ENCODE data around the gene SPTBN4. TPM values are rescaled to one million over a fixed set of nuclear protein-coding genes. Genes with fewer than 3 reads are reported as not detected.

Gene SPTBN4
- polyA plus RNA-seq, 1 of the 3 experiments (the other 2 are of a cell fraction), result 3.1 TPM

GRCh38 chr19:40611900-40612698, 145.3 kb downstream of the SPTBN4 start:
- H3K79me2 ChIP-seq (ENCODE audit: insufficient read depth), result no peaks in the 10 kb centered on the region
- H3K4me2 ChIP-seq, result no peak overlapping the region
- TF ChIP-seq POLR2AphosphoS5 (IDR thresholded peaks at IDR 0.05; ENCODE audit: low read depth, low read length) (no peak), MEF2A (IDR thresholded peaks at IDR 0.05; ENCODE audit: borderline replicate concordance, low read depth) (no peak), JUND (IDR thresholded peaks at IDR 0.05) (no peak), EP300 (IDR thresholded peaks at IDR 0.05; ENCODE audit: borderline replicate concordance in 1 of 2, low read depth in 1 of 2, low read length in 1 of 2) (no peak), PBX3 (IDR thresholded peaks at IDR 0.05) (no peak), IRF3 (IDR thresholded peaks at IDR 0.05; ENCODE audit: low read depth, low read length) (no peak), CTCF (IDR thresholded peaks at IDR 0.05) (no peak), TAF1 (IDR thresholded peaks at IDR 0.05; ENCODE audit: borderline replicate concordance, low read depth, low read length) (no peak), MAX (IDR thresholded peaks at IDR 0.05; ENCODE audit: low read depth) (no peak), SMC3 (IDR thresholded peaks at IDR 0.05; ENCODE audit: low read depth, low read length) (no peak), ZBTB33 (IDR thresholded peaks at IDR 0.05; ENCODE audit: borderline replicate concordance, low read depth) (no peak)
- ChIA-PET POLR2A (no interaction called here), CTCF (interaction anchor here (1.0 kb wide), 1 partner anchor 23 kb away, joined by 5 read pairs; no protein-coding TSS in a partner anchor)
- H4K20me1 ChIP-seq (ENCODE audit: insufficient read depth), result no peaks in the 10 kb centered on the region
- no peak overlapping the region for H2AFZ ChIP-seq (ENCODE audit: low read depth)
- 100% methylated on average over 4 of the region's 10 CpGs for WGBS (ENCODE audit: low lambda C conversion rate)
- DNase-seq, result no peak
- no peaks in the 10 kb centered on the region for H3K9me2 ChIP-seq
- no peaks in the 10 kb centered on the region for H3K36me3 ChIP-seq (replicated peaks in 1 of 2; ENCODE audit: control insufficient read depth in 1 of 2, insufficient read depth in 2 of 2, low read length in 1 of 2)
- no peaks in the 10 kb centered on the region for H3K27me3 ChIP-seq (ENCODE audit: insufficient read depth)
- peaks cover 7 to 26% of the 10 kb centered on the region in 2 experiments; a peak in 2 of 4 replicates for H3K4me1 ChIP-seq (ENCODE audit: control insufficient read depth in 1 of 2, insufficient read depth in 2 of 2, low read depth in 1 of 2, low read length in 1 of 2)
- H3F3A ChIP-seq (replicated peaks; ENCODE audit: insufficient read depth), result peaks cover 5% of the 10 kb centered on the region
- H3K4me3 ChIP-seq (ENCODE audit: low read depth in 2 of 2, low read length in 1 of 2), result no peak overlapping the region
- H3K9ac ChIP-seq, result no peak overlapping the region
- no peaks in the 10 kb centered on the region for H3K9me3 ChIP-seq
- H3K27ac ChIP-seq (ENCODE audit: low read depth in 2 of 2, low read length in 1 of 2), result peak overlapping the region in 1 of 2 experiments; percentile 93; a peak in 1 of 4 replicates
